NT2/D1 (cell line): ENCODE measurements around the gene GABARAPL1.

Experiments used
- SUZ12 ChIP-seq: IDR thresholded peaks from 2 replicates; pipeline ENCODE4 v1.6.1; 2011; ENCODE audit not compliant: insufficient read length, insufficient read depth; ENCODE audit errors: extremely low read depth
- YY1 ChIP-seq: IDR thresholded peaks from 2 replicates; pipeline ENCODE4 v1.6.1; 2011; ENCODE audit not compliant: insufficient read length, insufficient read depth

DNA sequence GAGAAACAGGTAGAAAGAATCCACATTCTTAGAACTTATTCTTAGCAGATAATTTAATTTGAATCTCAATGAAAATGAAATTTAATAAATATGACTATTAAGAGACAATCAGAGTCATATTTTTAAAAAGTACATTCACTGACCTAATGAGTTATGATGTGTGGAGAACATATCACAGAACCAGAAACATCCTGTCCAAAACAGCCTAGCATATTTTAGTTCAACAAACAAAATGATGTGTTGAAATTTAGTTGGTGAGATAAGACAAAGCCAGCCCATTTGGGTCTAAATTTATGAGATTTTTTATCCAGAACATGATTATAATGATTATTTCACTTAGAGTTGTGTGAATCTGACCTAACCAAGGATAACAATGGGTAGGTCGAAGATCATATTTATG, 25.8 kb downstream of the GABARAPL1 start:
- no peak for TF ChIP-seq YY1
- no peak for TF ChIP-seq SUZ12
